Measurements from ENCODE around the gene SLC7A1. TPM values are rescaled to one million over a fixed set of nuclear protein-coding genes. Genes with fewer than 3 reads are reported as not detected.

Gene SLC7A1
- total and polyA plus RNA-seq, 2 of the 8 experiments (the other 6 are each of a cell fraction or from before 2014, with no cell fraction given): 26.8 to 114 TPM

GRCh38 chr13:29578300-29579085 lies 17.0 kb downstream of the SLC7A1 start (continued):
- TF ChIP-seq GABPA (IDR thresholded peaks at IDR 0.05; ENCODE audit: borderline replicate concordance, insufficient read depth, low read length) (no peak), BCL11A (IDR thresholded peaks at IDR 0.05; ENCODE audit: low read depth in 2 of 2, low read length in 2 of 2) (no peak)

Measured in H1 (cell line).